IPS-20b (cell line): ENCODE measurements around the gene ST8SIA3.

Experiments
- H3K27ac ChIP-seq: one replicate; pipeline ENCODE4 v1.5.1; 2013; ENCODE audit warnings: low read length
- H3K27me3 ChIP-seq: 2 replicates; pipeline ENCODE4 v1.6.1; 2013; ENCODE audit warnings: mild to moderate bottlenecking, low read length, inconsistent platforms; ENCODE audit not compliant: insufficient read depth
- H3K36me3 ChIP-seq: 2 replicates; pipeline ENCODE4 v1.6.1; 2013; ENCODE audit warnings: low read depth, mild to moderate bottlenecking, inconsistent platforms, low read length, moderate library complexity; ENCODE audit not compliant: insufficient read depth
- H3K4me1 ChIP-seq: 2 replicates; pipeline ENCODE4 v1.6.1; 2013; ENCODE audit warnings: mild to moderate bottlenecking, control low read depth, inconsistent platforms, low read length, moderate library complexity; ENCODE audit not compliant: insufficient read depth
- H3K4me3 ChIP-seq: 2 replicates; pipeline ENCODE4 v1.5.1; 2013; ENCODE audit warnings: mild to moderate bottlenecking, low read length, inconsistent platforms
- H3K9ac ChIP-seq: 2 replicates; pipeline ENCODE4 v1.6.1; 2013; ENCODE audit warnings: low read depth, mild to moderate bottlenecking, inconsistent platforms, low read length, moderate library complexity
- H3K9me3 ChIP-seq: 2 replicates; pipeline ENCODE4 v1.6.1; 2013; ENCODE audit warnings: mild to moderate bottlenecking, low read depth, low read length, inconsistent platforms; ENCODE audit not compliant: insufficient read depth

Gene ST8SIA3

GRCh38 chr18:57336343-57336742, 16.0 kb upstream of the ST8SIA3 start:
- H3K4me3 ChIP-seq: no peak overlapping the region
- H3K9ac ChIP-seq: no peak overlapping the region
- no peaks in the 10 kb centered on the region for H3K9me3 ChIP-seq
- no peak overlapping the region for H3K27ac ChIP-seq
- peaks cover 5% of the 10 kb centered on the region; the same call in 1 of the 2 replicates for H3K4me1 ChIP-seq
- H3K36me3 ChIP-seq: no peaks in the 10 kb centered on the region
- H3K27me3 ChIP-seq: no peaks in the 10 kb centered on the region; the same call in 1 of the 2 replicates

- Histone ChIP-seq H3K36me3 (no peaks in the 10 kb centered on the region), H3K27ac (no peak overlapping the region), H3K4me3 (no peak overlapping the region), H3K9me3 (no peaks in the 10 kb centered on the region), H3K4me1 (peaks cover 5% of the 10 kb centered on the region; the same call in 1 of the 2 replicates), H3K27me3 (no peaks in the 10 kb centered on the region; the same call in 1 of the 2 replicates), H3K9ac (no peak overlapping the region)
Measured at GRCh38 chr18:57337890-57338289, 14.5 kb upstream of the ST8SIA3 start.

- H3K27ac ChIP-seq: no peak overlapping the region
- 0 out of 2 replicates have a peak, but pooled peaks cover 4% of the 10 kb centered on the region for H3K27me3 ChIP-seq
- H3K4me3 ChIP-seq: no peak overlapping the region
- H3K36me3 ChIP-seq: no peaks in the 10 kb centered on the region
- no peak overlapping the region for H3K9ac ChIP-seq
- no peaks in the 10 kb centered on the region for H3K9me3 ChIP-seq
- no peaks in the 10 kb centered on the region for H3K4me1 ChIP-seq
Measured at GRCh38 chr18:57343833-57344232, 8.5 kb upstream of the ST8SIA3 start.

GRCh38 chr18:57346876-57347275, 5.5 kb upstream of the ST8SIA3 start:
- Histone ChIP-seq H3K9ac (no peak overlapping the region), H3K27me3 (peaks cover 24% of the 10 kb centered on the region), H3K9me3 (no peaks in the 10 kb centered on the region), H3K4me1 (no peaks in the 10 kb centered on the region), H3K27ac (no peak overlapping the region), H3K36me3 (no peaks in the 10 kb centered on the region), H3K4me3 (no peak overlapping the region)

GRCh38 chr18:57347784-57348183, 4.6 kb upstream of the ST8SIA3 start:
- H3K36me3 ChIP-seq: no peaks in the 10 kb centered on the region
- no peaks in the 10 kb centered on the region for H3K9me3 ChIP-seq
- no peak overlapping the region for H3K27ac ChIP-seq
- no peak overlapping the region for H3K4me3 ChIP-seq
- no peak overlapping the region for H3K9ac ChIP-seq
- peaks cover 31% of the 10 kb centered on the region for H3K27me3 ChIP-seq
- no peaks in the 10 kb centered on the region for H3K4me1 ChIP-seq

GRCh38 chr18:57352761-57353136, 392 bp downstream of the ST8SIA3 start:
- H3K9ac ChIP-seq: peak overlapping the region; percentile 53; the same call in 1 of the 2 replicates
- H3K27me3 ChIP-seq: peaks cover 41% of the 10 kb centered on the region
- no peaks in the 10 kb centered on the region for H3K36me3 ChIP-seq
- no peaks in the 10 kb centered on the region for H3K9me3 ChIP-seq
- H3K27ac ChIP-seq: no peak overlapping the region
- H3K4me3 ChIP-seq: peak overlapping the region; percentile 80
- H3K4me1 ChIP-seq: no peaks in the 10 kb centered on the region; the same call in 1 of the 2 replicates

- Histone ChIP-seq H3K4me1 (no peaks in the 10 kb centered on the region; the same call in 1 of the 2 replicates), H3K27ac (no peak overlapping the region), H3K36me3 (no peaks in the 10 kb centered on the region), H3K4me3 (peak overlapping the region; percentile 80), H3K27me3 (peaks cover 41% of the 10 kb centered on the region), H3K9me3 (no peaks in the 10 kb centered on the region), H3K9ac (peak overlapping the region; percentile 53; the same call in 1 of the 2 replicates)
Measured at GRCh38 chr18:57353137-57353939, 981 bp downstream of the ST8SIA3 start.

- Histone ChIP-seq H3K9ac (peak overlapping the region; percentile 62; the same call in 1 of the 2 replicates), H3K4me1 (no peaks in the 10 kb centered on the region; the same call in 1 of the 2 replicates), H3K4me3 (peak overlapping the region; percentile 80), H3K9me3 (no peaks in the 10 kb centered on the region), H3K27ac (no peak overlapping the region), H3K36me3 (no peaks in the 10 kb centered on the region), H3K27me3 (peaks cover 41% of the 10 kb centered on the region)
Measured at GRCh38 chr18:57353940-57354461, 1.6 kb downstream of the ST8SIA3 start.

GRCh38 chr18:57359433-57359832, 7.1 kb downstream of the ST8SIA3 start:
- H3K27ac ChIP-seq: no peak overlapping the region
- H3K27me3 ChIP-seq: peaks cover 10% of the 10 kb centered on the region
- no peaks in the 10 kb centered on the region; the same call in 1 of the 2 replicates for H3K4me1 ChIP-seq
- H3K36me3 ChIP-seq: no peaks in the 10 kb centered on the region
- H3K9ac ChIP-seq: no peak overlapping the region
- no peaks in the 10 kb centered on the region for H3K9me3 ChIP-seq
- no peak overlapping the region for H3K4me3 ChIP-seq

GRCh38 chr18:57362714-57363113, 10.4 kb downstream of the ST8SIA3 start:
- no peaks in the 10 kb centered on the region for H3K36me3 ChIP-seq
- H3K4me1 ChIP-seq: no peaks in the 10 kb centered on the region
- H3K27ac ChIP-seq: no peak overlapping the region
- H3K9ac ChIP-seq: no peak overlapping the region
- H3K4me3 ChIP-seq: no peak overlapping the region
- H3K9me3 ChIP-seq: no peaks in the 10 kb centered on the region
- H3K27me3 ChIP-seq: no peaks in the 10 kb centered on the region; the same call in 1 of the 2 replicates

GRCh38 chr18:57364460-57364859, 12.1 kb downstream of the ST8SIA3 start:
- no peaks in the 10 kb centered on the region; the same call in 1 of the 2 replicates for H3K27me3 ChIP-seq

More at GRCh38 chr18:57364460-57364859, 12.1 kb downstream of the ST8SIA3 start:
- H3K9ac ChIP-seq: no peak overlapping the region
- H3K36me3 ChIP-seq: no peaks in the 10 kb centered on the region
- no peaks in the 10 kb centered on the region for H3K9me3 ChIP-seq
- H3K27ac ChIP-seq: no peak overlapping the region
- no peaks in the 10 kb centered on the region for H3K4me1 ChIP-seq
- no peak overlapping the region for H3K4me3 ChIP-seq
